ENCODE measurements around the gene SH2D7. TPM values are rescaled to one million over a fixed set of nuclear protein-coding genes. Genes with fewer than 3 reads are reported as not detected.

The SH2D7 gene
- polyA plus RNA-seq, 1 donor from 2014 or later, result not detected

DNA sequence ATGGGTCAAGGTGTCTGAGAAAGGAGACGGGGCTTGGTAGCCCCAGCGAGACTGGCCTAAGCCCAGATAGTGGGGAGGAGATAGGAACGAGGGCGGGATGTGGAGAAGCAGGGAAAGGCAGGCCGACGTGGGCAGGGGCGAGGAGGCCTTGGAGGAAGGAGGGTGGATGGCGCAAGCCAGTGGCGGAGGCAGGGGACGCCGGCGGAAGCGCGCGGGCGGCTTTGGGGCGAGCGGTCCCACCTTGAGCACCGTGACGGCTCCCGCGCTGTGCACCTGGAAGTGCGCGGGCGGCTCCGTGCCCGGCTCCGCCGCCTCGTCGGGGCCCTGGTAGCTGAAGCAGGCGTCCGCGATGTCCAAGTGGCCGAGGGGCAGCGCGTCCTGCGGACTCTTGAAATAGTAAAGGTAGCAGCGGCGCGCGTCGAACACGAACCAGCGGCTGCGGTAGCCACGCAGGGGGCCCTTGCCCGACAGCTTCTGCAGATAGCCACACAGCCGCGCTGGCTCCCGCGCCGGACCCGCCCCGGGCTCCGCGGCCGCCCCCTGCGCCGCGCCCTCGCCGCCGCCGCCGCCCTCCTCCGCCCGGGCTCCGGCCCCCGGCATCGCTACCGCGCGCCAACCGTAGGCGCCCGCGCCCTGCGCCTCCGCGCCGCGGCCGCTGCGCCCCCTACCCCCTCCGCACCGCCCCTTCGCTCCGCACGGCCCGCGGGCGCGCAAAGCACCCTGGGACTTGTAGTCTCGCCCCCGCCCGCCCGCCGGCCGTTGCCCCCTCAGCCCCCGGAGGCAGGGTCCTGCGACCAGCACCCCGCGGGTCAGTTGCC lies 15.1 kb upstream of the SH2D7 start, which contains the start of gene TBC1D2B:
Gene TBC1D2B (minus strand): TSS at position 659 of the 818 bp plus-strand sequence. CDS start 59 bp downstream, at position 600.
- Histone ChIP-seq H4K20me1 (ENCODE audit: insufficient read depth) (no peaks in the 10 kb centered on the region), H3K27ac (ENCODE audit: low read length) (peak within 1 kb of the TSS; percentile 18), H3F3A (ENCODE audit: insufficient read depth, low read length, poor library complexity, severe bottlenecking) (no peaks in the 10 kb centered on the region), H2AFZ (ENCODE audit: low read depth, low read length) (peak within 1 kb of the TSS; percentile 73), H3K36me3 (ENCODE audit: insufficient read depth, low read length) (no peaks in the 10 kb centered on the region), H3K9me3 (ENCODE audit: low read length) (no peaks in the 10 kb centered on the region), H3K27me3 (ENCODE audit: insufficient read depth, low read depth, low read length) (no peaks in the 10 kb centered on the region), H3K9ac (ENCODE audit: low read length) (peak within 1 kb of the TSS; percentile 73), H3K4me2 (ENCODE audit: low read length) (peak within 1 kb of the TSS; percentile 91), H3K4me3 (ENCODE audit: low read length) (peak within 1 kb of the TSS; percentile 97), H3K9me2 (ENCODE audit: insufficient read depth, low read length) (no peaks in the 10 kb centered on the region), H3K79me2 (replicated peaks; ENCODE audit: insufficient read depth, low read length) (peaks cover 6% of the 10 kb centered on the region)
- TF ChIP-seq EP300 (conservative IDR thresholded peaks at IDR 0.05; ENCODE audit: poor library complexity, severe bottlenecking), result peak; percentile 20
- no peak for TF ChIP-seq REST (IDR thresholded peaks at IDR 0.05; ENCODE audit: borderline replicate concordance)
- TF ChIP-seq, protein P1, sequence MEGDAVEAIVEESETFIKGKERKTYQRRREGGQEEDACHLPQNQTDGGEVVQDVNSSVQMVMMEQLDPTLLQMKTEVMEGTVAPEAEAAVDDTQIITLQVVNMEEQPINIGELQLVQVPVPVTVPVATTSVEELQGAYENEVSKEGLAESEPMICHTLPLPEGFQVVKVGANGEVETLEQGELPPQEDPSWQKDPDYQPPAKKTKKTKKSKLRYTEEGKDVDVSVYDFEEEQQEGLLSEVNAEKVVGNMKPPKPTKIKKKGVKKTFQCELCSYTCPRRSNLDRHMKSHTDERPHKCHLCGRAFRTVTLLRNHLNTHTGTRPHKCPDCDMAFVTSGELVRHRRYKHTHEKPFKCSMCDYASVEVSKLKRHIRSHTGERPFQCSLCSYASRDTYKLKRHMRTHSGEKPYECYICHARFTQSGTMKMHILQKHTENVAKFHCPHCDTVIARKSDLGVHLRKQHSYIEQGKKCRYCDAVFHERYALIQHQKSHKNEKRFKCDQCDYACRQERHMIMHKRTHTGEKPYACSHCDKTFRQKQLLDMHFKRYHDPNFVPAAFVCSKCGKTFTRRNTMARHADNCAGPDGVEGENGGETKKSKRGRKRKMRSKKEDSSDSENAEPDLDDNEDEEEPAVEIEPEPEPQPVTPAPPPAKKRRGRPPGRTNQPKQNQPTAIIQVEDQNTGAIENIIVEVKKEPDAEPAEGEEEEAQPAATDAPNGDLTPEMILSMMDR (IDR thresholded peaks at IDR 0.05; ENCODE audit: poor library complexity, severe bottlenecking), result no peak
- no peak for TF ChIP-seq EZH2 (IDR thresholded peaks at IDR 0.05; ENCODE audit: borderline replicate concordance, insufficient read depth, low read length, poor library complexity, severe bottlenecking)
- TF ChIP-seq POLR2AphosphoS5 (IDR thresholded peaks at IDR 0.05), result peak; percentile 48
- peak; percentile 46 for TF ChIP-seq MXI1 (conservative IDR thresholded peaks at IDR 0.05; ENCODE audit: poor library complexity, severe bottlenecking)
- TF ChIP-seq TAF1 (IDR thresholded peaks at IDR 0.05; ENCODE audit: low read depth), result no peak
- no peak for TF ChIP-seq RAD21 (conservative IDR thresholded peaks at IDR 0.05)
- peak; percentile 18 for TF ChIP-seq SMC3 (conservative IDR thresholded peaks at IDR 0.05; ENCODE audit: poor library complexity)

- Histone ChIP-seq H3K36me3 (ENCODE audit: insufficient read depth, low read length) (no peaks in the 10 kb centered on the region), H3K4me2 (ENCODE audit: low read length) (peak overlapping the region; percentile 75), H3K9me2 (ENCODE audit: insufficient read depth, low read length) (no peaks in the 10 kb centered on the region), H3K9ac (ENCODE audit: low read length) (peak overlapping the region; percentile 65), H3K4me3 (ENCODE audit: low read length) (peak overlapping the region; percentile 70), H4K20me1 (ENCODE audit: insufficient read depth) (no peaks in the 10 kb centered on the region), H3F3A (ENCODE audit: insufficient read depth, low read length, poor library complexity, severe bottlenecking) (no peaks in the 10 kb centered on the region), H3K27me3 (ENCODE audit: insufficient read depth, low read depth, low read length) (no peaks in the 10 kb centered on the region), H3K9me3 (ENCODE audit: low read length) (no peaks in the 10 kb centered on the region), H2AFZ (ENCODE audit: low read depth, low read length) (peak overlapping the region; percentile 69), H3K27ac (ENCODE audit: low read length) (no peak overlapping the region), H3K79me2 (replicated peaks; ENCODE audit: insufficient read depth, low read length) (peaks cover 6% of the 10 kb centered on the region)
- no peak for TF ChIP-seq SMC3 (conservative IDR thresholded peaks at IDR 0.05; ENCODE audit: poor library complexity)
- no peak for TF ChIP-seq EZH2 (IDR thresholded peaks at IDR 0.05; ENCODE audit: borderline replicate concordance, insufficient read depth, low read length, poor library complexity, severe bottlenecking)
- TF ChIP-seq RAD21 (conservative IDR thresholded peaks at IDR 0.05), result no peak
- TF ChIP-seq REST (IDR thresholded peaks at IDR 0.05; ENCODE audit: borderline replicate concordance), result no peak
- TF ChIP-seq, protein P1 (IDR thresholded peaks at IDR 0.05; ENCODE audit: poor library complexity, severe bottlenecking), result no peak
- no peak for TF ChIP-seq POLR2AphosphoS5 (IDR thresholded peaks at IDR 0.05)
- TF ChIP-seq MXI1 (conservative IDR thresholded peaks at IDR 0.05; ENCODE audit: poor library complexity, severe bottlenecking), result no peak
- no peak for TF ChIP-seq TAF1 (IDR thresholded peaks at IDR 0.05; ENCODE audit: low read depth)
- TF ChIP-seq EP300 (conservative IDR thresholded peaks at IDR 0.05; ENCODE audit: poor library complexity, severe bottlenecking), result no peak
Observed at GRCh38 chr15:78077871-78078210, 14.5 kb upstream of the SH2D7 start.

All from neural cell (in vitro differentiated cells).